GM11168 (cell line): ENCODE results near the gene GPRC5A.

Experiments
- in situ Hi-C: fragments of 300-500 bp; cut with MboI; formaldehyde crosslinking; loops from one replicate; pipeline ENCODE4 v1.12.0; 2022; ENCODE audit warnings: low sequenced_read_pairs; ENCODE audit not compliant: unreplicated experiment

GPRC5A gene

GRCh38 chr12:12934556-12934955 is 43.2 kb downstream of the GPRC5A start:
- in situ Hi-C loops: no loop called here

DNA sequence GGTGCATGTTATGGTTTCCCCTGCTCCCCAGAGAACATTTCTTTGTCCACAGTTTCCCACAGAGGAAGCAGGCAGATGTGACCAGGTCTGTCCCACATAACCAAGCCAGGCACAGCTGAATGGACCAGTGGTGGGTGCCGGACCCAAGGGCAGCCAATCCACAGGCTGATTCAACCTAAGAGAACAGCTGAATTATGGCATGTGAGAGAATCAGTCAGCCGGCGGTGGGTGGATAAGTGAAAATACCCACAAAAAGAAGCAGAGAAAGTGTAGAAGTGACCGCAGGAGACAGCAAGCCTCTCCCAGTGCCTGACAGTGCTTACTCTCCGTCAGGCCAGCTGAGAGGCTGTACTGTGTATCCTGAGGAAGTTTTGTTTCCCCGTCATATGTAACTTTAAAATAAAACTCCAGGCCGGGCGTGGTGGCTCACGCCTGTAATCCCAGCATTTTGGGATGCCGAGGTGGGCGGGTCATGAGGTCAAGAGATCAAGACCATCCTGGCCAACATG is 45.7 kb downstream of the GPRC5A start:
- in situ Hi-C loops: no loop called here

- in situ Hi-C loops: no loop called here
These were observed 47.2 kb downstream of the GPRC5A start for GRCh38 chr12:12938541-12938940.

- in situ Hi-C loops: no loop called here
These were observed 48.5 kb downstream of the GPRC5A start for GRCh38 chr12:12939888-12940287.

GRCh38 chr12:12941450-12942350 is 50.3 kb downstream of the GPRC5A start:
- in situ Hi-C loops: no loop called here

- in situ Hi-C loops: no loop called here
These were observed 52.4 kb downstream of the GPRC5A start for GRCh38 chr12:12943586-12944260.

DNA sequence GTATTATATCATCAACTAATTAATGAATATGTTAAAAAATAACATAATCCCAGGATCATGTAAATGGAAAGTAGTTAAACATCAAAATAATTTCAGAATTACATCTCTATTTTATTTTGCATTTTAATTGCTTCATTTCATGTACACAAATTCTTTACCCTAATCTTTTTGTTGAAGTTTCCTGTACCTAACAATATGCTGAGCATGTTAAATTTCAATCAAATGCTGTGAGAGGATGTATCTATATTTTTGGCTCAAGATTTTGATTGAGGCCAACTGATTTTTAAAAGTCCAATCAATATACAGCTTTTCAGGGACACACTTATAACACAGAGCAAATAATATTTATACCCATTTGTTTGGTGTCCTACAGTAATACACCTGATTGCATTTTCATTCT is 54.2 kb downstream of the GPRC5A start:
- in situ Hi-C loops: no loop called here

DNA sequence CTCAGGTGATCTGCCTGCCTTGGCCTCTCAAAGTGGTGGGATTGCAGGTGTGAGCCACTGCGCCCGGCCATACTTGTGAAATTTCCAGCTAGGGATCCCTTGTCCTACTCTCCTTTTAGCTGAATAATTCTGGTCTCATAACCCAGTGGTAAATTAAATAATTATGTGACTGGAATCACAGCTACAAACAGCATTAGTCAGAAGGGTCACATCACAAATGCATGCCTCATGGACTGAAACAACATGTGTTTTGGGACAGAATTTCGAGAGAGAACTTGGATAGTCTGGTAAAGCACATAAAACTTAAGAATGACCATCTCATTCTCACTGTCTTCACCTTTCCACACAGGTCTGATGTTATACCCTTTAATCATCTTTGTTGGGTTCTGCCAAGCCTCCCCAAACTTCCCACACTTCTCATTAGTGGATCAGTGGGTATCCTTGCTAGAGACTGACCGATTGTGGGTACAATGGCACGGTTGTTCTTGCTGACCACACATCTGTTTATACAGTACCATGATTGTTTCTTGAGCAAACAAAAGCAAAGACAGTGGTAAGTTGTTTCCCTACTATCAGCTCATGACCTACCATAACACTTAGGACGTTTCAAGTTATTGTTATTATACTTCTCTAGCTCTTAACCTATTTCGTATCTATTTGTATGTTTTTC is 55.5 kb downstream of the GPRC5A start:
- in situ Hi-C loops: no loop called here

DNA sequence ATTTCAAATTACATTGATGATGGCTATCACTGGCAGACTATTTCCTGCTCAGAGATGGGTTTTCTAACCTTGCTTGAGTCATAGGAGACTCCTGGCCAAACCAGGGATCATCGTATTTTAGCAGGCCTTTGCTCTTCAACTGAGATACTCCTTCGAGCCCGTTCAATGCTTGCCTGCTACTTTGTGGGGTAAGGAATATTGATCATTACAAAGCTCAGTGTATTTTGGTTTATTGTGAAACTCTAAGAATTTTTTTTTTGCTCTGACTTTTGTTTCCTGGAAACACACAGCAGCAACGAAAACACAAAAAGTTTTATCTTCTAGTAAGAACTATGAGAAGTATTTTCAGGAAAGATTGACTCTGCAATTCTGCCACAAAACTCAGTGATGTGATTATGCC is 56.5 kb downstream of the GPRC5A start:
- in situ Hi-C loops: no loop called here

DNA sequence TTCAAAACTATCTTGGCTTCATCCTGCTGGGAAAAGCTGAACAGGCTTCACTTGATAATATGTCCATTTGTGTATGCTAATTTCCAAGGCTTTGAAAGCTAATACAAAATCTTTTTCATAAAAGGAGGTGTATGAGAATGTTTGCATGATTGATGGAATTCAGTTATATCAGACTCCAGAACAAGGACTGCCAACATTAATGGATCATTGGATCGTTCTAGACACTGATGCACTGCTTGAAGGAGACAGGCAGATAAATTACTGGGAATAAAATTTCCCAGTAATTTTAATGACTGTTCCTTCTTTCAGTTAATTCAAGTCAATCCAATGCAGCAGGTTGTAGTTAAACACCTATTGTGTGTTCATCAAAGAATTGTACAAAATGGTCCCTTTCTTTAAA is 60.1 kb downstream of the GPRC5A start:
- in situ Hi-C loops: no loop called here

DNA sequence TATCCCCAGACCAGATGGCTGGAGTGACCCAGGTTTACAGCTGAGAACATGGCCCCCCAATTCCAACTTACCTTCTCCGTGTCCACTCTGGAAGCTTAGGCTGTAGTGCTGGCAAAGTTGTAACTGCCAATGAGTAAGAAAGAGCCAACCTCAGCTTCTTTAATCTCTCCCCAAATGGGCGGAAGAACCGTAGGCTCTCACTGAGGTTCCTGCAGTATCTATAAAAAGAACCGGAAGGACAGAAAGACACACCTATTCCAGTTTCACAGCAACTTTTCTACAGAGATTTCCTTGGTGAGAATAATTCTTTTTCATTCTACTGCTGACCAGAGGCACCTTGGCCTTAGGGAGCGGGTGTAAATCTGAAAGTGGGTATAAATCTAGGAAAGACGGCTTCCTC is 60.7 kb downstream of the GPRC5A start, which contains the start of gene GPRC5D:
Gene GPRC5D (minus strand): TSS at position 135 of the 400 bp plus-strand sequence. CDS start 1,786 bp downstream, outside the sequence.
- in situ Hi-C loops: no loop called here

DNA sequence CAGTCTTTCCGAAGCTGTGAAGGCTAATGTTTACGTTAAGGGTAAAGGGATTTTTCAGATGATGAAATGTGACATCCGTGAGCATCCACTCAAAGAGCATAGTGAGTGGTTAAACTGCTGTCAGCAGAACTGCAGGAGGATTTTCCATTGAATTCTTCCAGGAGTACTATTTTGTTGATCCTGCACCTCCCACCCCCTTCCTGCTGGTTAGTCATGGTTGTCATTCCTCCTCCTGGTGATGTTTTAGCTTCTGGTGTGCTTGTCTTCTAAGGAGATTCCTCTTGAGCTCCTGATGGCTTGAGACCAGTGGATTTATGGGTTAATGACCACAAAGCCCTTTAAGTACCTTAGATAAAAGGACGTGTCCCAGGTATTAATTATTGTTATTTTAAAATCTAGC is 63.0 kb downstream of the GPRC5A start:
- in situ Hi-C loops: no loop called here

GRCh38 chr12:12954878-12955625 is 63.7 kb downstream of the GPRC5A start:
- in situ Hi-C loops: no loop called here

DNA sequence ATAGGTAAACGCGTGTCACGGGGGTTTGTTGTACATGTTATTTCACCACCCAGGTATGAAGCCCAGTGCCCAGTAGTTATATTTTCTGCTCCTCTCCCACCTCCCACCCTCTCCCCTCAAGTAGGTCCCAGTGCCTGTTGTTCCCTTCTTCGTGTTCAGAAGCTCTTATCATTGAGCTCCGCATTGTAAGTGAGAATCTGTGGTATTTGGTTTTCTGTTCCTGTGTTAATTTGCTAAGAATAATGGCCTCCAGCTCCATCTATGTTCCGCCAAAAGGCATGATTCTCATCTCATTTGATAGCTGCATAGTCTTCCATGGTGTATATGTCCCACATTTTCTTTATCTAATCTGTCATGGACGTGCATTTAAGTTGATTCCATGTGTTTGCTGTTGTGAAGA is 67.5 kb downstream of the GPRC5A start:
- in situ Hi-C loops: no loop called here

DNA sequence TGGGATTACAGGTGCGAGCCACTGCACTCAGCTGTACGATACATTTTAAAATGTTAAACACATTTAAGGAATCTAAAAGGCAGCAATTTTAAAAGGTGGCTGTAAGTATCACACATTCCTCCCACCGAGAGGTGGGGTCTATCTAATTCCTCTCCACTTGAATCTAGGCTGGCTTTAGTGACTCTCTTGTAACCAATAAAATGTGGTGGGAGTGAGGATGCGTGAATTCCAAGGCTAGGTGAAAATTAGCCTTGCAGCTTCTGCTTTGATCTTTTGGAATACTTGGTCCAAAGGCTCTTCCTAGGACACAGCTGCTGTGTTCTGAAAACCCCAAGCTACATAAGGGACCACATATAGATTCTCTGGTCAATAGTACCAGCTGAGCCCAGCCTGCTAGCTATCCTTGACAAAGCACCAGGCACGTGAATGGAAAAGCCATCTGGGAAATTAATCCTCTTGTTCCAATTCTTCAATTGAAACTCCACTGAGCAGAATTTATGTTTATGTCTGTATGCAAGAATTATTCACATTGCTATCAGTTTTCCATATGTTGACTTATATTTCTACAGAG is 69.4 kb downstream of the GPRC5A start:
- in situ Hi-C loops: no loop called here

DNA sequence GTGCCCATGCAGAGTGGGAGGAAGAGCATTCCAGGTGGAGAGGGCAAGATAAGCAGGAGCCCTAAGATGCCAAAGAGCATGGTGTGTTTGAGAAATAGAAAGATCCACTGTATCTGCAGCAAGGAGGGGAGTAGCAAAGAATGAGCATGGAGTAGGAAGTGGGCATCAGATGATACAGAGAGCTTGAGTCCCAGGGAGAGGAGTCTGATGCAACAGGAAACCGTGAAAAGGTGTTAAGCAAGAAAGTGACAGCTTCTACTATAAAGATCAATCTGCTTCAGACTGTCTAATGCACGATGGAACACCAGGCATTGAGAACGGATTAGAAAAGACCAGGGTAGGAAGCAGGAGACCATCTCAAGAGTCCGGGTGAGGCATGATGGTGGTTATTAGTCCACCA is 72.9 kb downstream of the GPRC5A start:
- in situ Hi-C loops: no loop called here

DNA sequence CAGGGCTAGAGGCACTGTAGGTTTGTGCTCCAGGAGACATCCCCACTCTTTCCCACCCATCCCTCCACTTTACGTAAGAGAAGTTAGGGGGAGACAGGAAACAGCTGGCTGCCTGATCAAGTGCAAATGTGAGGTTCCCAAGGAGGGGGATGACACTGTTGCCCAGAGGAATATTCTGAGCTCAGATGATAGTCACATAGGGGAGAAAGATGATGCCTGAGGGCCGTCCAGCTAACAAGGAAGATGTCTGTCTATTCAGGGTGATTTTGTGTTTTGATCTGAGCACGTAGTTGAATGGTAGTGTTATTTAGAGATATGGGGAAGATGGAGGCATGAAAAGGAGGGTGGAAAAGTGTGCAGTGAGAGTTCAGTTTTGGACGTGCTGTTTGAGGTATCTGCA is 74.5 kb downstream of the GPRC5A start:
- in situ Hi-C loops: no loop called here
